IMR-90 (cell line): ENCODE data around the gene TNK2. TPM values are rescaled to one million over a fixed set of nuclear protein-coding genes. Genes with fewer than 3 reads are reported as not detected.

Source experiments
- ATAC-seq: fragments of 200-7000 bp; cut with Tn5 transposase; 2 replicates; pipeline ENCODE4 v1.9.1; 2020; ENCODE audit warnings: low read depth, mild to moderate bottlenecking, moderate library complexity
- BruUV-seq: library from RNA; stranded (reverse); fragments of 400-500 nt; replicated peaks from 2 replicates; lab custom pipeline; 2021; lab: Mats Ljungman, UMichigan
- CTCF ChIA-PET: fragments of 300-600 bp; formaldehyde crosslinking; extraction: SDS; loops from one replicate; lab custom pipeline; 2021; ENCODE audit warnings: antibody characterized with exemption; lab: Yijun Ruan, JAX
- POLR2A ChIA-PET: fragments of 300-600 bp; sonication (Branson Sonifier 250); formaldehyde crosslinking; loops from one replicate; lab custom pipeline; 2022; ENCODE audit warnings: antibody characterized with exemption; ENCODE audit not compliant: unreplicated experiment; lab: Charles Lee
- DNase-seq: peaks from one replicate; pipeline ENCODE4 v3.0.0; 2013
- H2AFZ ChIP-seq: replicated peaks from 2 replicates; pipeline ENCODE3; 2013; ENCODE audit warnings: low read length, mild to moderate bottlenecking; ENCODE audit not compliant: poor library complexity
- H2AK5ac ChIP-seq: 2 replicates; pipeline ENCODE4 v1.6.1; 2013; ENCODE audit warnings: low read depth, low read length, inconsistent platforms
- H2AK9ac ChIP-seq: replicated peaks from 2 replicates; pipeline ENCODE3; 2013; ENCODE audit warnings: mild to moderate bottlenecking, low read depth, low read length, moderate library complexity; ENCODE audit not compliant: poor library complexity
- H2BK120ac ChIP-seq: 2 replicates; pipeline ENCODE4 v1.6.1; 2013; ENCODE audit warnings: low read depth, low read length, inconsistent platforms
- H2BK15ac ChIP-seq: 3 replicates; pipeline ENCODE4 v1.6.1; 2013; ENCODE audit warnings: low read depth, low read length, inconsistent platforms
- H2BK20ac ChIP-seq: 2 replicates; pipeline ENCODE4 v1.6.1; 2013; ENCODE audit warnings: low read depth, mild to moderate bottlenecking, inconsistent platforms, low read length, moderate library complexity
- H2BK5ac ChIP-seq: 2 replicates; pipeline ENCODE4 v1.6.1; 2013; ENCODE audit warnings: mild to moderate bottlenecking, low read depth, low read length, inconsistent platforms; ENCODE audit not compliant: poor library complexity, severe bottlenecking
- H3K14ac ChIP-seq: replicated peaks from 2 replicates; pipeline ENCODE4 v1.6.1; 2013; ENCODE audit warnings: low read depth, low read length, inconsistent platforms
- H3K18ac ChIP-seq: 2 replicates; pipeline ENCODE4 v1.6.1; 2013; ENCODE audit warnings: low read depth, low read length, control low read depth
- H3K23ac ChIP-seq: 2 replicates; pipeline ENCODE4 v1.6.1; 2013; ENCODE audit warnings: low read depth, low read length, inconsistent platforms
- H3K27ac ChIP-seq: 2 replicates; pipeline ENCODE4 v1.5.1; 2013; ENCODE audit warnings: mild to moderate bottlenecking, control low read depth, low read length; ENCODE audit not compliant: insufficient read depth
- H3K27me3 ChIP-seq: 2 replicates; pipeline ENCODE4 v1.6.1; 2013; ENCODE audit warnings: low read length; ENCODE audit not compliant: control insufficient read depth, insufficient read depth
- H3K36me3 ChIP-seq: 2 replicates; pipeline ENCODE4 v1.6.1; 2013; ENCODE audit warnings: low read length, mixed read lengths; ENCODE audit not compliant: control insufficient read depth, insufficient read depth
- H3K4ac ChIP-seq: 2 replicates; pipeline ENCODE4 v1.6.1; 2013; ENCODE audit warnings: low read depth, low read length, inconsistent platforms
- H3K4me1 ChIP-seq: 2 replicates; pipeline ENCODE4 v1.6.1; 2013; ENCODE audit warnings: low read length, mixed read lengths; ENCODE audit not compliant: control insufficient read depth, insufficient read depth
- H3K4me2 ChIP-seq: 2 replicates; pipeline ENCODE4 v1.6.1; 2013; ENCODE audit warnings: low read depth, mild to moderate bottlenecking, control low read depth, low read length, moderate library complexity
- H3K4me3 ChIP-seq: 2 replicates; pipeline ENCODE4 v1.5.1; 2013; ENCODE audit warnings: low read depth, mild to moderate bottlenecking, control low read depth, low read length, moderate library complexity; ENCODE audit not compliant: insufficient read depth
- H3K56ac ChIP-seq: 2 replicates; pipeline ENCODE4 v1.6.1; 2013; ENCODE audit warnings: low read length, inconsistent platforms; ENCODE audit not compliant: insufficient read depth; ENCODE audit errors: extremely low read depth
- H3K79me1 ChIP-seq, 2 experiments: 2 replicates each; pipeline ENCODE4 v1.6.1; 2013; ENCODE audit warnings: low read length in 2 of 2, inconsistent platforms in 1 of 2, low read depth in 1 of 2
- H3K9ac ChIP-seq: 2 replicates; pipeline ENCODE4 v1.6.1; 2013; ENCODE audit warnings: low read depth, low read length, control low read depth
- H3K9me1 ChIP-seq: 2 replicates; pipeline ENCODE4 v1.6.1; 2013; ENCODE audit warnings: low read length, inconsistent platforms; ENCODE audit not compliant: insufficient read depth
- H3K9me3 ChIP-seq: 2 replicates; pipeline ENCODE4 v1.6.1; 2013; ENCODE audit warnings: low read length; ENCODE audit not compliant: control insufficient read depth, insufficient read depth
- H4K20me1 ChIP-seq: 2 replicates; pipeline ENCODE4 v1.6.1; 2013; ENCODE audit warnings: low read length, inconsistent platforms; ENCODE audit not compliant: insufficient read depth
- H4K5ac ChIP-seq: 2 replicates; pipeline ENCODE4 v1.6.1; 2013; ENCODE audit warnings: mild to moderate bottlenecking, low read depth, low read length, control low read depth
- H4K8ac ChIP-seq, 2 experiments: 2 replicates each; pipeline ENCODE4 v1.6.1; 2013; ENCODE audit warnings: low read depth in 2 of 2, low read length in 2 of 2, control low read depth in 1 of 2, inconsistent platforms in 1 of 2
- H4K91ac ChIP-seq: 2 replicates; pipeline ENCODE4 v1.6.1; 2013; ENCODE audit warnings: low read depth, low read length, inconsistent platforms; ENCODE audit not compliant: insufficient read depth
- BHLHE40 ChIP-seq: fragments of 150-350 bp; IDR thresholded peaks from 2 replicates; pipeline ENCODE4 v1.6.1; 2016; ENCODE audit warnings: mild to moderate bottlenecking, low read depth, low read length
- CEBPB ChIP-seq: IDR thresholded peaks from 2 replicates; pipeline ENCODE4 v1.6.1; 2012; ENCODE audit warnings: low read depth, low read length, improper control_type of control experiment
- CHD1 ChIP-seq: IDR thresholded peaks from 2 replicates; pipeline ENCODE4 v1.6.1; 2012; ENCODE audit warnings: low read depth, low read length, improper control_type of control experiment
- CTCF ChIP-seq: conservative IDR thresholded peaks from 2 replicates; pipeline ENCODE4 v1.5.1; 2012; ENCODE audit warnings: mild to moderate bottlenecking, low read depth, low read length, improper control_type of control experiment
- FOS ChIP-seq: fragments of 150-350 bp; IDR thresholded peaks from 2 replicates; pipeline ENCODE4 v1.6.1; 2016; ENCODE audit warnings: low read depth, low read length
- MAFK ChIP-seq: IDR thresholded peaks from 2 replicates; pipeline ENCODE4 v1.6.1; 2012; ENCODE audit warnings: low read depth, low read length, improper control_type of control experiment
- MAZ ChIP-seq: IDR thresholded peaks from 2 replicates; pipeline ENCODE4 v1.6.1; 2012; ENCODE audit warnings: low read depth, mild to moderate bottlenecking, low read length, improper control_type of control experiment, moderate library complexity, borderline replicate concordance
- MXI1 ChIP-seq: IDR thresholded peaks from 2 replicates; pipeline ENCODE4 v1.6.1; 2012; ENCODE audit warnings: low read depth, mild to moderate bottlenecking, low read length, moderate library complexity, borderline replicate concordance
- NFE2L2 ChIP-seq: fragments of 150-350 bp; IDR thresholded peaks from 2 replicates; pipeline ENCODE4 v1.6.1; 2016; ENCODE audit warnings: low read depth, mild to moderate bottlenecking, low read length
- RAD21 ChIP-seq: IDR thresholded peaks from 2 replicates; pipeline ENCODE4 v1.6.1; 2012; ENCODE audit warnings: low read length, improper control_type of control experiment
- RFX5 ChIP-seq: IDR thresholded peaks from 2 replicates; pipeline ENCODE4 v1.8.0; 2012; ENCODE audit warnings: low read depth, mild to moderate bottlenecking, low read length, moderate library complexity
- SMC3 ChIP-seq: fragments of 150-350 bp; IDR thresholded peaks from 2 replicates; pipeline ENCODE4 v1.6.1; 2016; ENCODE audit warnings: low read depth, mild to moderate bottlenecking, antibody characterized with exemption, low read length, moderate library complexity
- WGBS, 2 experiments: methylation state at CpG; one replicate each; pipeline versions ENCODE4 v1.1.5 to v1.1.7; 2013; ENCODE audit warnings: missing lambda C conversion rate in 2 of 2; ENCODE audit not compliant: insufficient read length in 1 of 2; ENCODE audit errors: extremely low coverage in 2 of 2; 5-methylcytosine and 5-hydroxymethylcytosine counted together
- dilution Hi-C: fragments of 300-500 bp; cut with HindIII; formaldehyde crosslinking; loops from one replicate; pipeline ENCODE4 v1.14.3; 2018; ENCODE audit warnings: low sequenced_read_pairs; ENCODE audit not compliant: unreplicated experiment
- in situ Hi-C: fragments of 300-500 bp; cut with MboI; formaldehyde crosslinking; loops from 3 replicates; pipeline ENCODE4 v1.14.3; 2019; ENCODE audit warnings: low sequenced_read_pairs, inconsistent platforms, mixed read lengths
- intact Hi-C: fragments of 100-400 bp; cut with micrococcal nuclease; formaldehyde crosslinking; loops from 2 replicates; pipeline ENCODE4 v1.10.0; 2022
- polyA plus RNA-seq, 3 experiments: library from polyadenylated mRNA; depleted of rRNA; stranded (reverse); fragments of >200 nt; gene quantifications; 2 replicates each; pipeline ENCODE4 v1.2.3, GENCODE V29; 2012; ENCODE audit warnings: low replicate concordance in 1 of 3
- total RNA-seq: library from RNA; depleted of rRNA; stranded (reverse); fragments of >200 nt; gene quantifications from 2 replicates; pipeline ENCODE4 v1.2.3, GENCODE V29; 2012
- TF ChIP-seq, protein P1 (sequence below): fragments of 150-350 bp; IDR thresholded peaks from 2 replicates; pipeline ENCODE4 v1.6.1; 2017; ENCODE audit warnings: mild to moderate bottlenecking, antibody characterized with exemption, low read length, low read depth
- TF ChIP-seq, protein P2 (sequence below): fragments of 150-350 bp; IDR thresholded peaks from 2 replicates; pipeline ENCODE4 v1.6.1; 2016; ENCODE audit warnings: low read depth, mild to moderate bottlenecking, low read length, moderate library complexity, borderline replicate concordance

Gene TNK2
- total and polyA plus RNA-seq, 2 of the 4 experiments (the other 2 are of a cell fraction): 2.2 to 13.8 TPM

DNA sequence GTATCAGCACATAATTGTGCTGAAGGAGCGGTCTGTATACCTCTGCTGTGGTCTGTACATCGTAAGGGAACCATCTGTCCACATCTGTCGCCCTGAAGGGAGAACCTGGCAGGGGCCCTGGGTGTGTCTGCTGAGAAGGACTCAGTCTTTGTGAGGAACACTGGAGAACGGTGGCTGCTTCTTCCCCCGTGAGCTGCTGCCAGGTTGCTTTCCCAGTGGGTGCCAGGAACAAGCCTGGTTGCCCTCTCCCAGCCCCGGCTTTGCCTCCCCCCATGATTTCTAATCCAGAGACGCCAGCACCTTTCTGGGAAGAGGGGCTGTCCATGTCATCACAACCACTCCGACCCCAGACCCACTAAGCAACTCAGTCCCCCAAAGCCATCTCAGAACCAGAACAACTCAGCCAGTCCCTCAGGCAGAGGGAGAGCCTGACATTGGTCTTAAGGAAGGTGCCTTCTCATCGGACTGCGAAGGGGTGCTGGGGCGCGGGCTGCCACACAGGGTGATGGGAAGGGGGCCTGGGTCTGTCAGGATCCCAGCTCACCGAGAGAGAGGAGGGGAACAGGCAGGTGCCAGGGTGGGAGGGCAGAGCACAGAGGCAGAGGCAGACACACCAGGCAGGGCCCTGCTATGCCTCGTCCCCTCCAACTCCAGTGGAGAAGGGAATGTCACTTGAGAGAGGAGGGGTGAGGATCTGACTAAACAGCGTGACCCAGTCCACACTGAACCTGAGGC, 8.5 kb downstream of the TNK2 start:
- Histone ChIP-seq H3K56ac (no peak overlapping the region), H3K4me1 (peaks cover 25% of the 10 kb centered on the region), H3K27ac (no peak overlapping the region), H3K4me2 (no peak overlapping the region), H2AK5ac (peak overlapping the region; percentile 55; the same call in 1 of the 2 replicates), H2AK9ac (peak overlapping the region; percentile 9), H4K8ac (peak overlapping the region in 1 of 2 experiments; percentile 75; a peak in 1 of 4 replicates), H4K5ac (no peak overlapping the region), H2BK20ac (no peak overlapping the region; the same call in 1 of the 2 replicates), H3K23ac (peak overlapping the region; percentile 56; the same call in 1 of the 2 replicates), H2BK15ac (no peak overlapping the region), H3K9ac (no peak overlapping the region), H2BK120ac (no peak overlapping the region), H3K9me1 (peaks cover 15% of the 10 kb centered on the region), H2AFZ (no peak overlapping the region), H3K9me3 (no peaks in the 10 kb centered on the region), H3K79me1 (peaks cover 9 to 52% of the 10 kb centered on the region in 2 experiments; a peak in 3 of 4 replicates), H3K36me3 (no peaks in the 10 kb centered on the region), H3K14ac (0 out of 2 replicates have a peak overlapping the region, but pooled peaks have one; percentile 45), H2BK5ac (no peak overlapping the region), H3K18ac (no peak overlapping the region), H3K4ac (peak overlapping the region; percentile 73), H3K27me3 (no peaks in the 10 kb centered on the region), H3K4me3 (no peak overlapping the region), H4K91ac (peak overlapping the region; percentile 21; the same call in 1 of the 2 replicates), H4K20me1 (peaks cover 9% of the 10 kb centered on the region; the same call in 1 of the 2 replicates)
- 88% methylated on average over 5 of the region's 15 CpGs; no CpG with 5 or more reads in 1 of the 2 experiments for WGBS, 2 experiments
- POLR2A ChIA-PET: no interaction called here
- no TSS peak for BruUV-seq
- in situ Hi-C loops (loop anchor here (5.0 kb wide), 1 partner anchor 38 kb away; no protein-coding TSS in a partner anchor), dilution Hi-C loops (no loop called here), intact Hi-C loops (no loop called here)
- ATAC-seq: no peak
- CTCF ChIA-PET: interaction anchor here (0.9 kb wide), 1 partner anchor 15 kb away, joined by 3 read pairs; no protein-coding TSS in a partner anchor
- DNase-seq: no peak
- no peak for TF ChIP-seq SMC3
- no peak for TF ChIP-seq MAZ
- TF ChIP-seq RAD21: no peak
- no peak for TF ChIP-seq CEBPB
- TF ChIP-seq, protein P1, sequence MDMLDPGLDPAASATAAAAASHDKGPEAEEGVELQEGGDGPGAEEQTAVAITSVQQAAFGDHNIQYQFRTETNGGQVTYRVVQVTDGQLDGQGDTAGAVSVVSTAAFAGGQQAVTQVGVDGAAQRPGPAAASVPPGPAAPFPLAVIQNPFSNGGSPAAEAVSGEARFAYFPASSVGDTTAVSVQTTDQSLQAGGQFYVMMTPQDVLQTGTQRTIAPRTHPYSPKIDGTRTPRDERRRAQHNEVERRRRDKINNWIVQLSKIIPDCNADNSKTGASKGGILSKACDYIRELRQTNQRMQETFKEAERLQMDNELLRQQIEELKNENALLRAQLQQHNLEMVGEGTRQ: no peak
- no peak for TF ChIP-seq NFE2L2
- TF ChIP-seq, protein P2, sequence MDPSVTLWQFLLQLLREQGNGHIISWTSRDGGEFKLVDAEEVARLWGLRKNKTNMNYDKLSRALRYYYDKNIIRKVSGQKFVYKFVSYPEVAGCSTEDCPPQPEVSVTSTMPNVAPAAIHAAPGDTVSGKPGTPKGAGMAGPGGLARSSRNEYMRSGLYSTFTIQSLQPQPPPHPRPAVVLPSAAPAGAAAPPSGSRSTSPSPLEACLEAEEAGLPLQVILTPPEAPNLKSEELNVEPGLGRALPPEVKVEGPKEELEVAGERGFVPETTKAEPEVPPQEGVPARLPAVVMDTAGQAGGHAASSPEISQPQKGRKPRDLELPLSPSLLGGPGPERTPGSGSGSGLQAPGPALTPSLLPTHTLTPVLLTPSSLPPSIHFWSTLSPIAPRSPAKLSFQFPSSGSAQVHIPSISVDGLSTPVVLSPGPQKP: no peak
- TF ChIP-seq FOS: no peak
- no peak for TF ChIP-seq MXI1
- TF ChIP-seq BHLHE40: no peak
- no peak for TF ChIP-seq CHD1
- no peak for TF ChIP-seq CTCF
- TF ChIP-seq MAFK: no peak
- TF ChIP-seq RFX5: no peak
